Testis (tissue), 2 donors: ENCODE data around the gene POP5.

Experiments used
- CTCF ChIP-seq, 3 experiments: fragments of 450-650 bp in 2 of 3; fragments of 200-600 bp in 1 of 3; sonication (generic) in 1 of 3; IDR thresholded peaks; one replicate each; pipeline ENCODE4 v1.5.1; 2016 to 2019; ENCODE audit warnings: antibody characterized with exemption in 3 of 3, mild to moderate bottlenecking in 2 of 3, moderate library complexity in 1 of 3
- POLR2A ChIP-seq: fragments of 450-650 bp; IDR thresholded peaks from one replicate; pipeline ENCODE4 v1.6.1; 2017; ENCODE audit warnings: antibody characterized with exemption, mild to moderate bottlenecking, moderate library complexity

- no peak for TF ChIP-seq CTCF (IDR thresholded peaks at IDR 0.05)
- no peak for TF ChIP-seq POLR2A
Measured at GRCh38 chr12:120573560-120573959, 7.6 kb downstream of the POP5 start.
